ENCODE measurements around the gene FUT1. TPM values are rescaled to one million over a fixed set of nuclear protein-coding genes. Genes with fewer than 3 reads are reported as not detected.

Gene FUT1
- total and polyA plus RNA-seq, 9 of the 15 experiments (the other 6 are each of a cell fraction or from before 2014, with no cell fraction given): 2.3 to 18.5 (median 8.8) TPM

- TF ChIP-seq, protein P1, sequence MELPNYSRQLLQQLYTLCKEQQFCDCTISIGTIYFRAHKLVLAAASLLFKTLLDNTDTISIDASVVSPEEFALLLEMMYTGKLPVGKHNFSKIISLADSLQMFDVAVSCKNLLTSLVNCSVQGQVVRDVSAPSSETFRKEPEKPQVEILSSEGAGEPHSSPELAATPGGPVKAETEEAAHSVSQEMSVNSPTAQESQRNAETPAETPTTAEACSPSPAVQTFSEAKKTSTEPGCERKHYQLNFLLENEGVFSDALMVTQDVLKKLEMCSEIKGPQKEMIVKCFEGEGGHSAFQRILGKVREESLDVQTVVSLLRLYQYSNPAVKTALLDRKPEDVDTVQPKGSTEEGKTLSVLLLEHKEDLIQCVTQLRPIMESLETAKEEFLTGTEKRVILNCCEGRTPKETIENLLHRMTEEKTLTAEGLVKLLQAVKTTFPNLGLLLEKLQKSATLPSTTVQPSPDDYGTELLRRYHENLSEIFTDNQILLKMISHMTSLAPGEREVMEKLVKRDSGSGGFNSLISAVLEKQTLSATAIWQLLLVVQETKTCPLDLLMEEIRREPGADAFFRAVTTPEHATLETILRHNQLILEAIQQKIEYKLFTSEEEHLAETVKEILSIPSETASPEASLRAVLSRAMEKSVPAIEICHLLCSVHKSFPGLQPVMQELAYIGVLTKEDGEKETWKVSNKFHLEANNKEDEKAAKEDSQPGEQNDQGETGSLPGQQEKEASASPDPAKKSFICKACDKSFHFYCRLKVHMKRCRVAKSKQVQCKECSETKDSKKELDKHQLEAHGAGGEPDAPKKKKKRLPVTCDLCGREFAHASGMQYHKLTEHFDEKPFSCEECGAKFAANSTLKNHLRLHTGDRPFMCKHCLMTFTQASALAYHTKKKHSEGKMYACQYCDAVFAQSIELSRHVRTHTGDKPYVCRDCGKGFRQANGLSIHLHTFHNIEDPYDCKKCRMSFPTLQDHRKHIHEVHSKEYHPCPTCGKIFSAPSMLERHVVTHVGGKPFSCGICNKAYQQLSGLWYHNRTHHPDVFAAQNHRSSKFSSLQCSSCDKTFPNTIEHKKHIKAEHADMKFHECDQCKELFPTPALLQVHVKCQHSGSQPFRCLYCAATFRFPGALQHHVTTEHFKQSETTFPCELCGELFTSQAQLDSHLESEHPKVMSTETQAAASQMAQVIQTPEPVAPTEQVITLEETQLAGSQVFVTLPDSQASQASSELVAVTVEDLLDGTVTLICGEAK (IDR thresholded peaks at IDR 0.05): 0 out of 2 replicates have a peak, but pooled peaks have one; percentile 38
- TF ChIP-seq, protein P1 (CRISPR knock-in tag; IDR thresholded peaks at IDR 0.05): no peak
- TF ChIP-seq TEAD2 (tag; IDR thresholded peaks at IDR 0.05): no peak
- TF ChIP-seq CBFB (CRISPR knock-in tag; IDR thresholded peaks at IDR 0.05): no peak
- TF ChIP-seq SOX6 (IDR thresholded peaks at IDR 0.05): no peak
- peak; percentile 78 for TF ChIP-seq ATF7 (IDR thresholded peaks at IDR 0.05)
- no peak for TF ChIP-seq BDP1 (IDR thresholded peaks at IDR 0.05; ENCODE audit: insufficient read depth, insufficient read length)
- TF ChIP-seq, protein P2, sequence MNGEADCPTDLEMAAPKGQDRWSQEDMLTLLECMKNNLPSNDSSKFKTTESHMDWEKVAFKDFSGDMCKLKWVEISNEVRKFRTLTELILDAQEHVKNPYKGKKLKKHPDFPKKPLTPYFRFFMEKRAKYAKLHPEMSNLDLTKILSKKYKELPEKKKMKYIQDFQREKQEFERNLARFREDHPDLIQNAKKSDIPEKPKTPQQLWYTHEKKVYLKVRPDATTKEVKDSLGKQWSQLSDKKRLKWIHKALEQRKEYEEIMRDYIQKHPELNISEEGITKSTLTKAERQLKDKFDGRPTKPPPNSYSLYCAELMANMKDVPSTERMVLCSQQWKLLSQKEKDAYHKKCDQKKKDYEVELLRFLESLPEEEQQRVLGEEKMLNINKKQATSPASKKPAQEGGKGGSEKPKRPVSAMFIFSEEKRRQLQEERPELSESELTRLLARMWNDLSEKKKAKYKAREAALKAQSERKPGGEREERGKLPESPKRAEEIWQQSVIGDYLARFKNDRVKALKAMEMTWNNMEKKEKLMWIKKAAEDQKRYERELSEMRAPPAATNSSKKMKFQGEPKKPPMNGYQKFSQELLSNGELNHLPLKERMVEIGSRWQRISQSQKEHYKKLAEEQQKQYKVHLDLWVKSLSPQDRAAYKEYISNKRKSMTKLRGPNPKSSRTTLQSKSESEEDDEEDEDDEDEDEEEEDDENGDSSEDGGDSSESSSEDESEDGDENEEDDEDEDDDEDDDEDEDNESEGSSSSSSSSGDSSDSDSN (IDR thresholded peaks at IDR 0.05; ENCODE audit: borderline replicate concordance in 1 of 2, low read depth in 2 of 2, low read length in 2 of 2): peak in 1 of 2 experiments; percentile 27; a peak in 1 of 4 replicates
- peak; percentile 61 to 86 for TF ChIP-seq E2F6 (IDR thresholded peaks at IDR 0.05; ENCODE audit: borderline replicate concordance in 1 of 2, extremely low read depth in 1 of 2, insufficient read depth in 1 of 2, insufficient read length in 1 of 2, low read depth in 1 of 2, low read length in 1 of 2, poor library complexity in 1 of 2, severe bottlenecking in 1 of 2)
- peak; percentile 69; the same call in 1 of the 2 replicates for TF ChIP-seq SAFB (IDR thresholded peaks at IDR 0.05; ENCODE audit: borderline replicate concordance, low read depth, low read length)
- TF ChIP-seq CTCF (IDR thresholded peaks at IDR 0.05 in 2 of 3, conservative IDR thresholded peaks at IDR 0.05 in 1 of 3; ENCODE audit: insufficient read depth in 2 of 3, low read depth in 1 of 3, low read length in 3 of 3): peak in 2 of 3 experiments; percentile 31 to 36; a peak in 3 of 6 replicates
Measured at GRCh38 chr19:48713864-48714755, 38.3 kb downstream of the FUT1 start (continued).

All from K562 (cell line).